HTR-8/SVneo (cell line): ENCODE measurements around the gene ELN.
A peak's percentile ranks its signal among the peaks of the same experiment; 100 is the strongest.

Experiments
- DNase-seq: peaks from one replicate; pipeline ENCODE4 v3.0.0; 2011; ENCODE audit warnings: low spot score, mixed read lengths; ENCODE audit not compliant: insufficient read length
- FAIRE-seq: peaks from 2 replicates; lab custom pipeline; 2011; peaks lifted over from hg19 to GRCh38; lab: Jason Lieb, UNC

The ELN gene

GRCh38 chr7:74021546-74022320, 6.2 kb upstream of the ELN start:
- no peak for DNase-seq

GRCh38 chr7:74022507-74022906, 5.5 kb upstream of the ELN start:
- DNase-seq (no peak), FAIRE-seq (no peak)

More at GRCh38 chr7:74021546-74022320, 6.2 kb upstream of the ELN start:
- no peak for FAIRE-seq

- DNase-seq (peak; percentile 75), FAIRE-seq (no peak)
These were observed 4.9 kb upstream of the ELN start for GRCh38 chr7:74023092-74023536.

- no peak for DNase-seq
These were observed 4.2 kb upstream of the ELN start for GRCh38 chr7:74023786-74024185.

GRCh38 chr7:74025146-74025545, 2.8 kb upstream of the ELN start:
- DNase-seq = no peak
- no peak for FAIRE-seq

More at GRCh38 chr7:74023786-74024185, 4.2 kb upstream of the ELN start:
- no peak for FAIRE-seq

- DNase-seq = no peak
These were observed 2.2 kb upstream of the ELN start for GRCh38 chr7:74025730-74026129.

GRCh38 chr7:74026406-74026902, 1.5 kb upstream of the ELN start:
- no peak for FAIRE-seq
- no peak for DNase-seq

More at GRCh38 chr7:74025730-74026129, 2.2 kb upstream of the ELN start:
- no peak for FAIRE-seq

GRCh38 chr7:74026903-74027682, 880 bp upstream of the ELN start:
- FAIRE-seq (peak; percentile 46), DNase-seq (peak; percentile 58)

- DNase-seq (no peak), FAIRE-seq (no peak)
These were observed 407 bp downstream of the ELN start for GRCh38 chr7:74028321-74028838.

GRCh38 chr7:74029089-74029785, 1.3 kb downstream of the ELN start:
- FAIRE-seq (no peak), DNase-seq (no peak)

GRCh38 chr7:74029991-74030415, 2.0 kb downstream of the ELN start:
- no peak for FAIRE-seq
- DNase-seq = no peak

GRCh38 chr7:74030861-74031260, 2.9 kb downstream of the ELN start:
- no peak for DNase-seq
- no peak for FAIRE-seq

- no peak for DNase-seq
These were observed 3.6 kb downstream of the ELN start for GRCh38 chr7:74031403-74032190.

GRCh38 chr7:74032191-74032490, 4.2 kb downstream of the ELN start:
- no peak for DNase-seq

More at GRCh38 chr7:74031403-74032190, 3.6 kb downstream of the ELN start:
- FAIRE-seq = no peak

GRCh38 chr7:74032624-74033371, 4.8 kb downstream of the ELN start:
- no peak for FAIRE-seq
- DNase-seq = no peak

More at GRCh38 chr7:74032191-74032490, 4.2 kb downstream of the ELN start:
- no peak for FAIRE-seq

GRCh38 chr7:74033372-74034311, 5.7 kb downstream of the ELN start:
- DNase-seq = no peak
- FAIRE-seq = no peak

- DNase-seq (no peak), FAIRE-seq (no peak)
These were observed 9.6 kb downstream of the ELN start for GRCh38 chr7:74037609-74038008.
